Fibroblast of skin of scalp (primary cell): ENCODE results near the gene FAM53A.

Source experiments
- DNase-seq: peaks from one replicate; pipeline ENCODE4 v3.0.0-alpha.2; 2013

The FAM53A gene

GRCh38 chr4:1591107-1591506, 93.0 kb downstream of the FAM53A start:
- no peak for DNase-seq

GRCh38 chr4:1590244-1590643, 93.9 kb downstream of the FAM53A start:
- no peak for DNase-seq
